ENCODE measurements around the gene BMERB1.
"Not testable (repeated sequence)": the region's sequence is repeated elsewhere in the genome, so short reads cannot be mapped to it uniquely, and the experiment has no call there.

- TF ChIP-seq POLR2A (IDR thresholded peaks at IDR 0.05; ENCODE audit: extremely low read depth, insufficient read length); MYC (IDR thresholded peaks at IDR 0.05; ENCODE audit: low read depth, low read length): not testable (repeated sequence)
- TF ChIP-seq, protein P1, sequence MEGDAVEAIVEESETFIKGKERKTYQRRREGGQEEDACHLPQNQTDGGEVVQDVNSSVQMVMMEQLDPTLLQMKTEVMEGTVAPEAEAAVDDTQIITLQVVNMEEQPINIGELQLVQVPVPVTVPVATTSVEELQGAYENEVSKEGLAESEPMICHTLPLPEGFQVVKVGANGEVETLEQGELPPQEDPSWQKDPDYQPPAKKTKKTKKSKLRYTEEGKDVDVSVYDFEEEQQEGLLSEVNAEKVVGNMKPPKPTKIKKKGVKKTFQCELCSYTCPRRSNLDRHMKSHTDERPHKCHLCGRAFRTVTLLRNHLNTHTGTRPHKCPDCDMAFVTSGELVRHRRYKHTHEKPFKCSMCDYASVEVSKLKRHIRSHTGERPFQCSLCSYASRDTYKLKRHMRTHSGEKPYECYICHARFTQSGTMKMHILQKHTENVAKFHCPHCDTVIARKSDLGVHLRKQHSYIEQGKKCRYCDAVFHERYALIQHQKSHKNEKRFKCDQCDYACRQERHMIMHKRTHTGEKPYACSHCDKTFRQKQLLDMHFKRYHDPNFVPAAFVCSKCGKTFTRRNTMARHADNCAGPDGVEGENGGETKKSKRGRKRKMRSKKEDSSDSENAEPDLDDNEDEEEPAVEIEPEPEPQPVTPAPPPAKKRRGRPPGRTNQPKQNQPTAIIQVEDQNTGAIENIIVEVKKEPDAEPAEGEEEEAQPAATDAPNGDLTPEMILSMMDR (IDR thresholded peaks at IDR 0.05; ENCODE audit: low read depth, low read length), result not testable (repeated sequence)
- TF ChIP-seq, protein P2, sequence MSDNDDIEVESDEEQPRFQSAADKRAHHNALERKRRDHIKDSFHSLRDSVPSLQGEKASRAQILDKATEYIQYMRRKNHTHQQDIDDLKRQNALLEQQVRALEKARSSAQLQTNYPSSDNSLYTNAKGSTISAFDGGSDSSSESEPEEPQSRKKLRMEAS (IDR thresholded peaks at IDR 0.05; ENCODE audit: low read depth, low read length), result not testable (repeated sequence)
Measured at GRCh38 chr16:15476971-15477370, 42.6 kb downstream of the BMERB1 start.

All from NB4 (cell line).